HEK293 (cell line): ENCODE measurements around the gene RGS7BP.

Experiments
- ZNF121 ChIP-seq: fragments of 450-650 bp; formaldehyde crosslinking; IDR thresholded peaks from 2 replicates; pipeline ENCODE4 v1.5.1; 2016; ENCODE audit warnings: missing biosample characterization, missing genetic modification characterization
- ZNF239 ChIP-seq: fragments of 450-650 bp; formaldehyde crosslinking; IDR thresholded peaks from 2 replicates; pipeline ENCODE4 v1.5.1; 2016; ENCODE audit warnings: missing biosample characterization, missing genetic modification characterization
- ZNF521 ChIP-seq: fragments of 450-650 bp; formaldehyde crosslinking; IDR thresholded peaks from 2 replicates; pipeline ENCODE4 v1.5.1; 2017; ENCODE audit warnings: missing biosample characterization, mild to moderate bottlenecking, missing genetic modification characterization
- ZNF776 ChIP-seq: fragments of 450-650 bp; formaldehyde crosslinking; IDR thresholded peaks from 2 replicates; pipeline ENCODE4 v1.5.0; 2017; ENCODE audit warnings: missing biosample characterization, missing genetic modification characterization, borderline replicate concordance
- TF ChIP-seq, protein P1 (sequence below): fragments of 450-650 bp; formaldehyde crosslinking; IDR thresholded peaks from 2 replicates; pipeline ENCODE4 v1.5.1; 2016; ENCODE audit warnings: missing biosample characterization, missing genetic modification characterization

- no peak for TF ChIP-seq ZNF121 (tag by site-specific recombination)
- TF ChIP-seq, protein P1, sequence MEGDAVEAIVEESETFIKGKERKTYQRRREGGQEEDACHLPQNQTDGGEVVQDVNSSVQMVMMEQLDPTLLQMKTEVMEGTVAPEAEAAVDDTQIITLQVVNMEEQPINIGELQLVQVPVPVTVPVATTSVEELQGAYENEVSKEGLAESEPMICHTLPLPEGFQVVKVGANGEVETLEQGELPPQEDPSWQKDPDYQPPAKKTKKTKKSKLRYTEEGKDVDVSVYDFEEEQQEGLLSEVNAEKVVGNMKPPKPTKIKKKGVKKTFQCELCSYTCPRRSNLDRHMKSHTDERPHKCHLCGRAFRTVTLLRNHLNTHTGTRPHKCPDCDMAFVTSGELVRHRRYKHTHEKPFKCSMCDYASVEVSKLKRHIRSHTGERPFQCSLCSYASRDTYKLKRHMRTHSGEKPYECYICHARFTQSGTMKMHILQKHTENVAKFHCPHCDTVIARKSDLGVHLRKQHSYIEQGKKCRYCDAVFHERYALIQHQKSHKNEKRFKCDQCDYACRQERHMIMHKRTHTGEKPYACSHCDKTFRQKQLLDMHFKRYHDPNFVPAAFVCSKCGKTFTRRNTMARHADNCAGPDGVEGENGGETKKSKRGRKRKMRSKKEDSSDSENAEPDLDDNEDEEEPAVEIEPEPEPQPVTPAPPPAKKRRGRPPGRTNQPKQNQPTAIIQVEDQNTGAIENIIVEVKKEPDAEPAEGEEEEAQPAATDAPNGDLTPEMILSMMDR (tag by site-specific recombination), result no peak
- TF ChIP-seq ZNF239 (tag by site-specific recombination), result no peak
- no peak for TF ChIP-seq ZNF776 (tag by site-specific recombination)
- TF ChIP-seq ZNF521, result no peak
Observed at GRCh38 chr5:64632251-64632650, 126.4 kb downstream of the RGS7BP start.
